WI38 (cell line): ENCODE results near the gene MAFG.

Experiments used
- H3K4me3 ChIP-seq: 2 replicates; pipeline ENCODE4 v1.5.1; 2011; ENCODE audit warnings: low read depth, mild to moderate bottlenecking, control low read depth, low read length
- CTCF ChIP-seq: IDR thresholded peaks from 2 replicates; pipeline ENCODE4 v1.5.1; 2012; ENCODE audit warnings: low read depth, mild to moderate bottlenecking, control low read depth, low read length

Gene MAFG

DNA sequence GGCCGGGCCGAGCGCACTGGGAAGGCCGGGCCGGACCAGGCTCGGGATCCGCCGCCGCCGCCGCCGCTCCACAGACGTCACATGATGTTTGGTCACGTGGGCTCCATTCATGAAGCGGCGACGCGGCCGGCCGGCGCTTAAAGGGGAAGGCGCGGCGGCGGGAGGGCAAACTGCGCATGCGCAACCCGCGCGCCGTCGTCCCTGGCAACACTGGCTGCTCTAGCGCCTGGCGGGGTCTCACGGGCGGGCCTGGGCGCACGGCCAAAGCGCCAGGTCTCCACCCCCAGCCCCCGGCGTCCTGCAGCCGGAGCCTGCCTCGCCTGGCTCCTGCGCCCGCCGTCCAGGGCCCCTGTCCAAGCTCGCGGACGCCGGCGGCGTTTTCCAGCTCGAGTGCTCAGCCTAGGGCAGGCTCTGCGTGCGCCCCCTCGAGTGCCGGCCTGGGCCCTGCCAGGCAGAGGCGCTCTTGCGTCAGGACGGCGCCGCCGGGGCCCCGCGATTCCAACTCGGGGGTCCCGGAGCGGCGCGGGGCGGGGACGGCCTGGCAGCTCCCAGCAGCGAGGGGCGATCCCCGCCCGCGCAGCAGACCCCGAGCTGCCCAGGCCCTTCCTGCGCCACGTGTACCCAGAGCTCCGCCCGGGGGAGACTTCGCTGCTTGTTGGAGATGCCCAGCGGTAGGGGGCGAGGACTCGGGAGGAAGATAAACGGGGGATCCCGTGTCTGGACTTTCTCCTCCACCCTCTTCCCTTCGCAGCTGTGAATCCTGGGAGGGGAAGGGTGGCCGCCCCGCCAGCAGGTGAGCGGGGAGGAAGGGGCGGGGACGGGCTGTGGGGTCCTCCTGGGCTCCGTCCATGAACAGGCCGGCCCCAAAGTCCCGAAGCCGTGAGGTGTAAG is at the start of gene MAFG:
Gene MAFG (minus strand): TSS at position 83 of the 891 bp plus-strand sequence. CDS start 4,550 bp downstream, outside the sequence.
- peak within 1 kb of the TSS; percentile 74 for H3K4me3 ChIP-seq
- 0 out of 2 replicates have a peak, but pooled peaks have one; percentile 11 for TF ChIP-seq CTCF

- H3K4me3 ChIP-seq: peak overlapping the region; percentile 68
- TF ChIP-seq CTCF: no peak
These were observed 49.0 kb upstream of the MAFG start for GRCh38 chr17:81976332-81977210.

DNA sequence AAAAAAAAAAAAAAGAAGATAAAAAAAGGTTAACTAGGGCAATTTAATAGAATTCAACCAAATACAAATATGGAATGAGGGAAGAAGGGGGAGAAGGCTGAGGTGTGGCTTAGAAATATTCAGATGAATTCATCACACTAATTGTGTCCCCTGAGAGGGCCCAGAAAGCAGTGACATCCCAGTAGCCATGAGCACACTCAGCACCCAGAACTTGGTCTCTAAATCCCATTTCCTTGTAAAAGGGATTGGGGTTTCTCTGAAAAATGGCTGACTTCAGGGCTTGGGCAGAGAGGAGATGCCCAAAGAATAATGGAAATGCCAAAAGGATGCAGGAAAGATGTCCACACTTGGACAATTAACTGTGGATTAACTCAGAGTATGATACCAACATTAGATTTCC is 45.9 kb upstream of the MAFG start:
- no peak for TF ChIP-seq CTCF
- H3K4me3 ChIP-seq: no peak overlapping the region

- H3K4me3 ChIP-seq: no peak overlapping the region
- TF ChIP-seq CTCF: no peak
These were observed 41.6 kb upstream of the MAFG start for GRCh38 chr17:81968850-81969812.

DNA sequence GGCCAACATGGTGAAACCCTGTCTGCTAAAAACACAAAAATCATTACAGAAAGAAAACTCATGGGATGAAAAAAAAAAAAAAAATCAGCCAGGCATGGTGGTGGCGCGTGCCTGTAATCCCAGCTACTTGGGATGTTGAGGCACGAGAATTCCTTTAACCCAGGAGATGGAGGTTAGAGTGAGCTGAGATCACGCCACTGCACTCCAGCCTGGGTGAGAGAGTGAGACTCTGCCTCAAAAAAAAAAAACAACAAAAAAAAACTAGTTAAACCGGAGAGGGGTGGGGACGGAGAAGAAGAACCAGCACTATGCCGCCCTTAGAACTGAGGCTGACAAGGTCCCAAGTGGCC is 40.8 kb upstream of the MAFG start:
- no peak for TF ChIP-seq CTCF

DNA sequence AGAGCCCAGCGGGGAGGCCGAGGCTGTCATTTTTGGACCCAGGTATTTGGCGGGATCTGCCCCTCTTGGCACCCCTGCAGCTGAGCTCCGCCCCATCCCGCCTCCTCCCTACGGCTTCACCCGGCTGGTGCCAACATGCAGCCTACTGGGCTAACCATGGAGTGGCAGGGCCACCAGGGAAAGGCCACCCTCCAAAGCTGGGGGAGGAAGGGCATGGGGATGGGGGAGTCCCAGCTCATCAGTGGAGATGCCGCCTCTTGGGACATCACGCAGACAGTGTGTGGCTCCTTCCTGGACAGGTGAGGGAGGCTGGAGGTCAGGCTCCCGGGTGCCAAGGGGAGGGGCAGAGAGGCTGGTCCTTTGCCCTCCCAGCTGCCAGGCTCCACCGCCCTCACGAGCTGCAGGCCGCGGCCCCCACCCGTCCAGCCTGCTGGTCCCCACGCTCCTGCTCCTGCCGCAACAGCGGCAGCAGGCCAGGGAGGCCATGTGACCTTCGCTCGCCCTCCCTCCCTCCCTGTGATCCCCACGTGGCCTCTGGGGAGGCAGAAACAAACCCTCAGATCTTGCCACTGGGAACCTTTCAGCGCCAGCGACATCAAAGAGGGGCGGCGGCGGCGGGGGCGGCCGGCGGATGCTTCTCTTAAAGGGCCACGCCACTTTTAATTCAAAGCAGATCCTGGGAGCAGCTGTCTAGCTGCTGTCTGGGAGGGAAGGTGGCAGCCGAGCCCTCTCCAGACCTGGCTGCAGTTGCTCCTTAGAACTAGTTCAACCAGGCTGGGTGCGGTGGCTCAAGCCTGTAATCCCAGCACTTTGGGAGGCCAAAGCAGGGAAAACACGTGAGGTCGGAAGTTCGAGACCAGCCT is 40.2 kb upstream of the MAFG start:
- H3K4me3 ChIP-seq: no peak overlapping the region
- TF ChIP-seq CTCF: no peak

More for the DNA sequence above, 40.8 kb upstream of the MAFG start:
- H3K4me3 ChIP-seq: no peak overlapping the region
